Activated CD4-positive, CD25-positive, alpha-beta regulatory T cell (primary cell): ENCODE measurements around the gene RPL13.
A peak's percentile ranks its signal among the peaks of the same experiment; 100 is the strongest.
"Not testable (repeated sequence)": the region's sequence is repeated elsewhere in the genome, so short reads cannot be mapped to it uniquely, and the experiment has no call there.

Source experiments
- DNase-seq, 4 experiments: peaks; one replicate each; lab custom pipeline; 2025; lab: John Stamatoyannopoulos, UW

RPL13 gene

DNA sequence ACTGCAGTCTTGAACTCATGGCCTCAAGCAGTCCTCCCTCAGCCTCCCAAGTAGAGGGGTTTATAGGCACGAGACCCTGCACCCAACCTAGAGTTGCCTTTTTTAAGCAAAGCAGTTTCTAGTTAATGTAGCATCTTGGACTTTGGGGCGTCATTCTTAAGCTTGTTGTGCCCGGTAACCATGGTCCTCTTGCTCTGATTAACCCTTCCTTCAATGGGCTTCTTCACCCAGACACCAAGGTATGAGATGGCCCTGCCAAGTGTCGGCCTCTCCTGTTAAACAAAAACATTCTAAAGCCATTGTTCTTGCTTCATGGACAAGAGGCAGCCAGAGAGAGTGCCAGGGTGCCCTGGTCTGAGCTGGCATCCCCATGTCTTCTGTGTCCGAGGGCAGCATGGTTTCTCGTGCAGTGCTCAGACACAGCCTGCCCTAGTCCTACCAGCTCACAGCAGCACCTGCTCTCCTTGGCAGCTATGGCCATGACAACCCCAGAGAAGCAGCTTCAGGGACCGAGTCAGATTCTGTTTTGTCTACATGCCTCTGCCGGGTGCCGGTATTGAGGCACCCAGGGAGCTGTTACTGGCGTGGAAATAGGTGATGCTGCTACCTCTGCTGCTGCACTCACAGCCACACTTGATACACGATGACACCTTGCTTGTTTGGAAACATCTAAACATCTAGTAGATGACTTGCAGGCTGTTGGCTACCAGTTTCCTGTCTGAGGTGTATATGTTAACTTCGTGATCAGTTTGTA, 3.3 kb downstream of the RPL13 start:
- no peak for DNase-seq

GRCh38 chr16:89564476-89565255, 4.2 kb downstream of the RPL13 start:
- no peak for DNase-seq

- DNase-seq = no peak
Observed at GRCh38 chr16:89565256-89565505, 4.7 kb downstream of the RPL13 start.

DNA sequence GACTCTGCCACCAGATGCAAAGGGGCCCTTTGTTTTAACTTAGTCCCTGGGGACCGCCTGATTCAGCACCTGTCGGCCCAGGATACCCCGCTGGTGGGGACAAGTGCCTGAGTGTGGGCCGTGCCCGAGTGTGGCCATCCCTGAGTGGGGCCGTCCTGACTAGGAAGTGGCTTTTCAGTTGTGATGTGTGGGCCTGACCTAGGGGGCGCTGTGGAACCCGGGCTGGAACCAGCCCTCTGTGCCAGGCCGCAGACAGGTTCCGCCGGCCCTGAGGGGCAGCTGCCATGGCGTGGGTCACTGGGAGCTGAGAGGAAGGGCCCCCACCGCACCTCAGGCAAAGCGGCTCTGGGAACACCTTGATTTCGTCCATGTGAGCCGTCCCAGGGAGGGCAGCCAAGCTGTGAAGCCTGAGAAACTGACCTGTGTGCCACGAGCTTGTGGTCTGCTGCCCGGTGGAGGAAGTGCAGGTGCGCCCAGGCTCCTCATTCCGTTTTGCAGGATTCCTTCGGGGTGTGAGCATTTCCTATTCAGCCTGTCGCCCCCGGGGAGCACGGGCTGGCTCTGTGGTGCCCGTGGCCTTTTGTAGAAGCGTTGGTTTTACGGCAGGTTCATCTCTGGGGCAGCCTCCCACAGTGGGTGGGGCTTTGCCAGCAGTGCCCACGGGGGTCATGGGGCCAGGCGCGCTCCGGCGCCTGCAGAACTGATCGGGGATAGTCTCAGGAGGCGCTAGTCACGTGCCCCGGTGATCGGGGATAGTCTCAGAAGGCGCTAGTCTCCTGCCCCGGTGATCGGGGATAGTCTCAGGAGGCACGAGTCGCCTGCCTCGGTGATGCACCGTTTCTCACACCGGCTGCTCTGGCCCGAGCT, 5.3 kb downstream of the RPL13 start:
- peak in 2 of 4 experiments; percentile 21 to 29 for DNase-seq

- DNase-seq = no peak
Observed at GRCh38 chr16:89567656-89568594, 7.4 kb downstream of the RPL13 start.

DNA sequence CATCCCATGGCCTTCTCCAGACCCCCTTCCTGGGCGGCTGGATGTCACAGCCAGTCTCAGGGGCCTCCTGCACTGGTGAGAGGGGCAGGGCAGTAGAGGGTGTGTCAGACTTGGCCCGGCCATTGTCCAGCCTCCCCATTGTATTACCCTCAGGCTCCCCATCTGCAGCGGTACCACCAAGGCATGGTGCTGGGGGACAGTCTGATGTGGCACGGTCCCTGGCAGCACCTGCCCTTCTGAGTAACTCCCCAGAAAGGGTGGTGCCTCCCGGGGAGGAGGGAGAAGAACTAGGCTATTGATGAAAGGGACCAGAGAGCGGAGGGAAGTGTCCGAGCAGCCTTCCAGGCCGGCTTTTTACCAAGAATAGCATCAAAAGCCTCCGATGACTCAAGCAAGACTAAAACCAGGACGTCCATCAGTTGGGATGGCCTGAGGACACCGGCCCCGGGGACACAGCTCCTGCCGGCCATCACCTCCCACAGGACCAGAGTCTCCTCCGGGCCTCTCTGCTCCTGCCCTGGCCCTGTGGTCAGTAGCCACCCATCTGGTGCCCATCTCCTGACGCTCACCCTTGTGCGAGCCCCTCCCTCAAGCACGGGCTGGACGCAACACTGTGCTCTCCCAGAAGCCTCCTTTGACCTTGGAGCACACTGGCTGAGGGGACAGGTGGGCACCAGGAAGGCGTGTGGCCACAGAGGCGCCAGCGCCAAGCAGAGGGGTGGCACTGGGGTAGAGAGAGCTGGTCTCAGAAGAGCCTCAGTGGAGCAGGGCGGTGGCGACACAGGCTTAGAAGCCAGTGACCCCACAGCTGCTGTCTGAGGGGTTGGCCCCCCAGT, 9.2 kb downstream of the RPL13 start:
- no peak for DNase-seq

- no peak for DNase-seq
Observed at GRCh38 chr16:89570342-89570923, 10.0 kb downstream of the RPL13 start.

DNA sequence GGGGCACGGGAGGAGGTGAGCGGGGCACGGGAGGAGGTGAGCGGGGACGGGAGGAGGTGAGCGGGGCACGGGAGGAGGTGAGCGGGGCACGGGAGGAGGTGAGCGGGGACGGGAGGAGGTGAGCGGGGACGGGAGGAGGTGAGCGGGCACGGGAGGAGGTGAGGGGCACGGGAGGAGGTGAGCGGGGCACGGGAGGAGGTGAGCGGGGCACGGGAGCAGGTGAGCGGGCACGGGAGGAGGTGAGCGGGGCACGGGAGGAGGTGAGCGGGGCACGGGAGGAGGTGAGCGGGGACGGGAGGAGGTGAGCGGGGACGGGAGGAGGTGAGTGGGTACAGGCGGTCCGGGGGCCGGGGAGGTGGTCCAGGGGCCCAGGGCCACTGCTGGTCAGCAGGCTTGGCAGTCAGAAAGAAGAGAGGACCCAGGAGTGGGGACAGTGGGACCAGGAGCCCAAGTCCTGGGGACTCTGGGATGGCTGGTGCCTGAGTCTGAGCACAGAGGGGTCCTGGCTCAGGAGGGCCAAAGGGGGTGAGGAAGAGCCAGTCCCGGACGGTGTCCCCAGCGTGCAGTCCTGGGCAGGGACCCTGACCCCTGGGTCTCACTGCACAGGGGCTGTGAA, 10.6 kb downstream of the RPL13 start:
- DNase-seq = not testable (repeated sequence)

DNA sequence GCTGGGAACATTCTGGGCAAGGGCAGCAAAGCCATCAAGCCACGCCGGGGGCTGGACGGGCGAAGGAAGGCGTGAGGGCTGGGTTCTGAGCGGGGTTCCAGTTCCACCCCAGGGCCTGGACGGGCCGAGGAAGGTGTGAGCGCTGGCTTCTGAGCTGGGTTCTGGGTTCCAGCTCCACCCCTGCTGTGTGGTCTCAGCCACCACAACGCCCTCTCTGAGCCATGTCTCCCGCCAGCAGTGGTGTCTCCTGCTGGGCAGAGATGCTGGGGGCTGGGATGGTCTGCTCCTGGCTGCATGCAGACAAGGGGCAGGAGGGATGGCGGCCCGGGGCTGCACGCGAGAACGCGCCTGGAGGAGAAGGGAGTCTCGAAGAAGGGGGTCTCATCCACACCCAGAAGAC, 11.2 kb downstream of the RPL13 start:
- DNase-seq = no peak

DNA sequence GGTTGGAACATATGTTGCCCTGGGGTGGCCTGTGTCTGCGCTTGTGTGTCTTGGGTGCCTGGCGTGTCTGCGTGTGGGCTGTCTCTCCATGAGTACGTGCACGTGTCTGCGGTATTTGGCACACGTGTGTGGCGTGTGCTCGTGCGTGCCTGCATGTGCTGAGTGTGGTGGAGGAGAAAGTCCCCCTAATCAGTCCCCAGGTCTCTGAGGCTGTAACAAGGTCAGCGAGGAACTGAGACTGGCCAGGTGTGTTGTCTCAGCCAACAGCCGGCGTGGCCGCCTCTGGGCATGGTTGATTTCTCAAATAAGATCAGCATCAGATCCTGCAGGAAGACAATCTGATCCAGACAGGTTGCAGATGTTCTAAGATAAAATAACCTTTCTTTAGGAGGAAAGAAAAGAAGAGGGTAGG, 11.6 kb downstream of the RPL13 start:
- DNase-seq = no peak

DNA sequence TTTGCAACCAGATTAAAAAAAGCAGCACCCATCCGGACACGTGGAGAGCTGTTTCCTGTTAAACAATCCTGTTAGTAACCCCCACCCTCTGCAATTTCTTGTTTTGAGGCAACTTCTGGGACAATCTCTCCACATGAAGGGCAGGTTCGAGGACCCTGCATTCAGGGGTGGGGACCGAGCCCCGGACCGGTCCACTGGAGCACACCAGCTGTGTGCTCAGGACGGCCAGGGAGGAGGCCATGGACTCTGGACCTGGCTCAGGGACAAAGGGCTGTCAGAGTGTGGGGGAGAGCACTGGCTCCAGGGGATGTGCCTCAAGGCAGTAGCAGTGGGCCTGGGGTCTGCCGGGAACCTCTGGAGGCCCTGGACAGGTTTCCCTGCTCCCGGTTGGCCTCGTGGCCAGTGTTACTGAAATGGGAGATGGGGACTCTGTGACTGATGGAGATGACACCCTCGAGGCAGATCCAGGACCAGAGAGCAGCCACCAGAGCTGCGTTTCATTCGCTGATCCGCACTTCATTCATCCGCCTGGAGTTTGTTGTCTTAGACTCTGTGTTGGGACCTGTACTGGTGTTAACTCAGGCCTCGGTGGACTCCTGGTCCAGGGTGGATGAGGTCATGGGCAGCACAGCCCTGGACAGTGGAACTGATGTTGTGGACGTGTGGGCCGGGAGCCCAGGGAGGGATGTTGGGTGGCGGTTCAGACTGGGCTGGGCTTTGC, 12.2 kb downstream of the RPL13 start:
- no peak for DNase-seq

DNA sequence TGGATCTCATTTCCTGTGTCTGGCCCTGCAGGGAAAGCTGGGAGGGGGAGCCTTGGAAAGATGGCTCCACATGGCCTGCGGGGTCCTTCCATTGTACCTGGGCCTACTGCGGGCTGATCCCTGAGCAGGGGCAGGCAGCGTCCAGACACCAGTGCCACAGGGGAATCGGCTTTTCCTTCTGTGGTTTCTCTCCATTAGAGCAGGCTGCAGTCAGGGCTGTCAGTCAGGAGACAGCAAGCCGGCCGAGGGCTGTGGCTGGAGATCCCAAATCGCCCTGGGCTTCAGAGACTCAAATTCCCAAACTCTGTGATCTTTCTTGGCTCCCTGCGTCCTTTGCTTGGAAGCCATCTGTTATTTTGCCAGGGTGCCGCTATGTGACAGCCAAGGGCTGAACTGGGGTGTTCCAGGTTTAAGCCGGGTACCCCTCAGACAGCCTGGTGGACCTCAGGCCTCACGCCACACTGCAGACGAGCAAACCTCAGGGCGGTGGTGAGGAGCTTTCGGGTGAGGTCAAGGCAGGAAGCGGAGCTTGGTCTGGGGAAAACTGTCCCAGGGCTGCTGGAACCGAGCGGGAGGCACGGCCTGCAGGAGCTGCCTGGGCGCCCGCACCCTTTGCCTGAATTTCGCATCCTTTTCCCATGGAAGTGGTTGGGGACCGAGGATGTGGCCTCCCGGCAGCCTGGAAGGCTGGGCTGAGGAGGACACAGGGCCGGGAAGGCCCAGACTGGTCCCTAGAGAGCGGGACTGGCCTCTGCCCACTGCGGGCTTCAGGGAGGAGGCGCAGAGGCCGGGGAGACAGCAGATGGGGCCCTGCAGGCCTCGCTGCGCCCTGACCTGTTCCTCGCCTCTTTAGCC, 13.6 kb downstream of the RPL13 start:
- no peak for DNase-seq

DNA sequence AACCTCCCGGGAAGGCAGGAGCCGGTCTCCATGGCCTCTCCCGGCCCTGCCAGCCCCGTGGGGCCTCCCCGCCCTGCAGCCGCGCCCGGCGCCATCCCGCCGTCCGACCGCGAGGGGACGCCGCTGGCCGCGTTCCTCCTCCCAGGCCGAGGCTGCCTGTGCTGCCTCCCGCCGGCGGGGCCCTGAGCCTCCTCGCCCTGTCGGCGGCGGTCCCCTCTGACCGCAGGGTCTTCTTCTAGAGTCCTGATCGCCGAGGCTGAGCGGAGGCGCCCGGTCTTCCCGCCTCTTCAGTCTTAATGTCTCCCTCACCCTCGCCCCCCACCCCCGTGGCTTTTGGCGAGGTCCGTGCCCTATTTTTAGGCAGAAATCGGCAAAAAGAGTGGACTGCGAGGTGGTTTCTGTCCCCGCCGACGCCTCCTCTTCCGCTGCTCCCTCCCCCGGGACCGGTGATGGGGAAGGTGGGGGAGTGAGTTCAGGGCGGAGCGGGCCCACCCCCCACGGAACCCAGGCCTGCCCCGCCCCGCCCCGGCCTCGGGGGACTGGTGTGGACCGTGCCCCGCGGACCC, 14.3 kb downstream of the RPL13 start:
- DNase-seq = peak in 2 of 4 experiments; percentile 23 to 36

DNA sequence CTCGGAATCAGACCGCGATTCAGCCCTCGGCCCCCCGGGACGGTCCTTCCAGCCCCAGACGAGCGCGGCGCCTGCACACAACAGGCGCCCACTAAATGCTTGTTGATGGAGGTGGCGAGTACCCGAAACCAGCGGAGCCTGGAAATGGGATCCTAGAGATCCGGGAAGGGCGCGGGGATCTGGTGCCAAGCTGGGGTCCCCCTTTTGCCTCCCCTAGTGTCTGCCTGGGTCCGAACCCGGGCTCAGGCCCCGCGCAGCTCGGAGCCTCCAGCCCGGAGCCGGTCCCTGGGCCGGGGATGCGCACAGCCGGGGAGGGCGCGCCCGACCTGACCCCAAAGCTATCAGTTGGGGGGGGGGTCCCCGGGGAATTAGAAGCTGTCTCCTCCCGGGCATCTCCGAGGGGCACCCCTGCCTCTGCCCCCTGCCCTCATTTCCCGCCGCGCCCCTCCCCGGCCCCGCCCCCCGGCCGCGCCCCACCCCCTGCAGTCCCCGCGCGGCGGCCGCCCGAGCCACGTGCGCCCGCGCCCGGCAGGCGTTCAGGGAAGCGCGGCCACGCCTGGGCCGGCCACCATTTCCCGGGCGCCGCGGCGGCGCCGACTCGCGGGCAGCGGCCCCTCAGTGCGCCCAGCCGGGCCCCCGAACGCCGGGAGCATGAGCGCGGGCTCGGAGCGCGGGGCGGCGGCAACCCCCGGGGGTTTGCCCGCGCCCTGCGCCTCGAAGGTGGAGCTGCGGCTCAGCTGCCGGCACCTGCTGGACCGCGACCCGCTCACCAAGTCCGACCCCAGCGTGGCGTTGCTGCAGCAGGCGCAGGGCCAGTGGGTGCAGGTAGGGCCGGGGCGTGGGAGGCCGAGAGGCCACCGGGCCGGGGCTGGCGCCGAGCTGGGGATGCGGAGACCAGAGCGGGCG, 15.0 kb downstream of the RPL13 start, which contains the start of gene CPNE7:
CPNE7 (plus strand) TSS at position 512 of the 906 bp plus-strand sequence; CDS start at position 652, 140 bp downstream.
- DNase-seq = no peak

GRCh38 chr16:89576153-89577054, 15.9 kb downstream of the RPL13 start:
- no peak for DNase-seq
